GM21619 (cell line): Measurements from ENCODE around the gene VDR.

Source experiments
- ATAC-seq: cut with Tn5 transposase; IDR thresholded peaks from one replicate; pipeline ENCODE4 v1.9.1; 2021; ENCODE audit not compliant: unreplicated experiment

VDR gene

GRCh38 chr12:47931187-47931586 is 26.4 kb upstream of the VDR start:
- ATAC-seq: no peak

- ATAC-seq: no peak
Measured at GRCh38 chr12:47930634-47931033, 25.8 kb upstream of the VDR start.

GRCh38 chr12:47927346-47927745 is 22.6 kb upstream of the VDR start:
- ATAC-seq: no peak

- no peak for ATAC-seq
Measured at GRCh38 chr12:47921907-47922306, 17.1 kb upstream of the VDR start.

- ATAC-seq: no peak
Measured at GRCh38 chr12:47920913-47921312, 16.1 kb upstream of the VDR start.

GRCh38 chr12:47913081-47913480 is 8.3 kb upstream of the VDR start:
- no peak for ATAC-seq

- ATAC-seq: no peak
Measured at GRCh38 chr12:47912556-47912955, 7.8 kb upstream of the VDR start.

- ATAC-seq: no peak
Measured at GRCh38 chr12:47910981-47911380, 6.2 kb upstream of the VDR start.

GRCh38 chr12:47910486-47910885 is 5.7 kb upstream of the VDR start:
- ATAC-seq: no peak

GRCh38 chr12:47909839-47910465 is 5.2 kb upstream of the VDR start:
- ATAC-seq: no peak

- no peak for ATAC-seq
Measured at GRCh38 chr12:47908738-47909137, 3.9 kb upstream of the VDR start.

GRCh38 chr12:47907851-47908454 is 3.2 kb upstream of the VDR start:
- ATAC-seq: no peak

- peak; percentile 28 for ATAC-seq
Measured at GRCh38 chr12:47903927-47904712, 674 bp downstream of the VDR start.

- ATAC-seq: no peak
Measured at GRCh38 chr12:47903151-47903611, 1.6 kb downstream of the VDR start.

- no peak for ATAC-seq
Measured at GRCh38 chr12:47902131-47902639, 2.6 kb downstream of the VDR start.

- ATAC-seq: no peak
Measured at GRCh38 chr12:47901718-47902093, 3.1 kb downstream of the VDR start.

GRCh38 chr12:47901063-47901717 is 3.6 kb downstream of the VDR start:
- no peak for ATAC-seq

GRCh38 chr12:47900131-47901062 is 4.4 kb downstream of the VDR start:
- no peak for ATAC-seq

GRCh38 chr12:47899466-47899865 is 5.3 kb downstream of the VDR start:
- ATAC-seq: no peak

GRCh38 chr12:47896633-47897032 is 8.2 kb downstream of the VDR start:
- ATAC-seq: no peak
